GM12878 (cell line): ENCODE data around the gene DIAPH2. TPM values are rescaled to one million over a fixed set of nuclear protein-coding genes. Genes with fewer than 3 reads are reported as not detected.

ENCODE experiments used
- ATAC-seq: fragments of 200-7000 bp; cut with Tn5 transposase; 3 replicates; pipeline ENCODE4 v1.9.1; 2020; ENCODE audit warnings: mild to moderate bottlenecking, moderate library complexity
- BruUV-seq: library from RNA; stranded (reverse); fragments of 400-500 nt; replicated peaks from 2 replicates; lab custom pipeline; 2021; lab: Mats Ljungman, UMichigan
- CTCF ChIA-PET: fragments of 300-600 bp; sonication (Branson Sonifier 250); formaldehyde crosslinking; extraction: SDS; loops from one replicate; lab custom pipeline; 2021; ENCODE audit warnings: inconsistent platforms; lab: Yijun Ruan, JAX
- POLR2A ChIA-PET: fragments of 350-600 bp; formaldehyde crosslinking; extraction: SDS; loops from one replicate; lab custom pipeline; 2021; ENCODE audit warnings: inconsistent platforms; lab: Charles Lee
- RAD21 ChIA-PET: fragments of 300-600 bp; sonication (Branson Sonifier 250); formaldehyde crosslinking; loops from one replicate; lab custom pipeline; 2023; ENCODE audit warnings: antibody characterized with exemption; ENCODE audit not compliant: unreplicated experiment; lab: Charles Lee
- SMC1A ChIA-PET: fragments of 300-600 bp; sonication (Branson Sonifier 250); formaldehyde crosslinking; loops from one replicate; lab custom pipeline; 2023; ENCODE audit not compliant: unreplicated experiment, uncharacterized antibody; lab: Charles Lee
- DNase-seq: peaks from one replicate; pipeline ENCODE4 v3.0.0-alpha.2; 2011; ENCODE audit warnings: low read depth, low spot score
- FAIRE-seq: peaks from 3 replicates; lab custom pipeline; 2011; peaks lifted over from hg19 to GRCh38; lab: Jason Lieb, UNC
- H2AFZ ChIP-seq: 2 replicates; pipeline ENCODE4 v1.6.0; 2011; ENCODE audit warnings: low read depth, low read length, control low read depth; ENCODE audit not compliant: control insufficient read depth
- H3K27ac ChIP-seq: 2 replicates; pipeline ENCODE4 v1.5.1; 2011; ENCODE audit warnings: control low read depth; ENCODE audit not compliant: control insufficient read depth, insufficient read depth
- H3K27me3 ChIP-seq, 2 experiments: replicated peaks in 1 of 2; 2 replicates each; pipeline versions ENCODE4 v1.6.0 to v1.6.1; 2011; ENCODE audit warnings: low read length in 1 of 2; ENCODE audit not compliant: control insufficient read depth in 2 of 2, insufficient read depth in 2 of 2
- H3K36me3 ChIP-seq, 2 experiments: 2 replicates each; pipeline ENCODE4 v1.5.1; 2011; ENCODE audit warnings: low read length in 1 of 2; ENCODE audit not compliant: control insufficient read depth in 2 of 2, insufficient read depth in 2 of 2
- H3K4me1 ChIP-seq: 2 replicates; pipeline ENCODE4 v1.6.1; 2011; ENCODE audit warnings: mild to moderate bottlenecking, low read length, moderate library complexity, mixed read lengths; ENCODE audit not compliant: control insufficient read depth, insufficient read depth
- H3K4me2 ChIP-seq: 2 replicates; pipeline ENCODE4 v1.6.0; 2011; ENCODE audit warnings: control low read depth; ENCODE audit not compliant: control insufficient read depth, insufficient read depth
- H3K4me3 ChIP-seq: fragments of 200-600 bp; sonication (generic); 2 replicates; pipeline ENCODE4 v1.5.1; 2016
- H3K79me2 ChIP-seq: 2 replicates; pipeline ENCODE4 v1.6.0; 2011; ENCODE audit warnings: low read length; ENCODE audit not compliant: control insufficient read depth, insufficient read depth
- H3K9ac ChIP-seq: 2 replicates; pipeline ENCODE4 v1.8.0; 2011; ENCODE audit warnings: low read length, control low read depth, mixed read lengths; ENCODE audit not compliant: control insufficient read depth, insufficient read depth
- H3K9me3 ChIP-seq: replicated peaks from 3 replicates; pipeline ENCODE4 v1.5.1; 2011; ENCODE audit warnings: mild to moderate bottlenecking, low read length; ENCODE audit not compliant: control insufficient read depth, insufficient read depth
- H4K20me1 ChIP-seq: 2 replicates; pipeline ENCODE4 v1.6.0; 2011; ENCODE audit not compliant: control insufficient read depth, insufficient read depth
- ATF7 ChIP-seq: fragments of 450-650 bp; IDR thresholded peaks from 2 replicates; pipeline ENCODE4 v1.6.1; 2016; ENCODE audit warnings: low read depth, mild to moderate bottlenecking
- EGR1 ChIP-seq, 2 experiments: IDR thresholded peaks; 1 replicate in 1 of 2; 2 replicates in 1 of 2; pipeline ENCODE4 v1.6.1; 2011 to 2012; ENCODE audit warnings: low read depth in 2 of 2, low read length in 2 of 2, borderline replicate concordance in 1 of 2, mild to moderate bottlenecking in 1 of 2, moderate library complexity in 1 of 2
- FOXM1 ChIP-seq: IDR thresholded peaks from 2 replicates; pipeline ENCODE4 v1.6.1; 2012; ENCODE audit warnings: low read depth, mild to moderate bottlenecking, inconsistent platforms, low read length, moderate library complexity
- IKZF2 ChIP-seq, 2 experiments: fragments of 450-650 bp; IDR thresholded peaks; 2 replicates each; pipeline ENCODE4 v1.6.1; 2017; ENCODE audit warnings: mild to moderate bottlenecking in 2 of 2, moderate library complexity in 2 of 2
- NBN ChIP-seq: fragments of 450-650 bp; IDR thresholded peaks from 2 replicates; pipeline ENCODE4 v1.6.1; 2016
- NRF1 ChIP-seq: conservative IDR thresholded peaks from 2 replicates; pipeline ENCODE4 v1.6.1; 2011; ENCODE audit warnings: mild to moderate bottlenecking, low read depth, low read length, improper control_type of control experiment
- ZNF24 ChIP-seq: fragments of 450-650 bp; IDR thresholded peaks from 2 replicates; pipeline ENCODE4 v1.6.1; 2017; ENCODE audit warnings: antibody characterized with exemption, mild to moderate bottlenecking
- ZNF384 ChIP-seq: IDR thresholded peaks from 2 replicates; pipeline ENCODE4 v1.6.1; 2012; ENCODE audit warnings: low read depth, mild to moderate bottlenecking, low read length, improper control_type of control experiment, borderline replicate concordance
- WGBS: methylation state at CpG from one replicate; pipeline ENCODE4 v1.1.6; 2016; ENCODE audit warnings: low lambda C conversion rate; ENCODE audit not compliant: insufficient replicate concordance, insufficient coverage; ENCODE audit errors: missing lambda C conversion rate; 5-methylcytosine and 5-hydroxymethylcytosine counted together
- in situ Hi-C: fragments of 300-500 bp; cut with MboI; formaldehyde crosslinking; loops from 9 replicates; pipeline ENCODE4 v1.14.3; 2018; ENCODE audit warnings: mixed read lengths
- intact Hi-C: fragments of 100-400 bp; cut with micrococcal nuclease; formaldehyde crosslinking; loops from one replicate; pipeline ENCODE4 v1.14.2; 2022; ENCODE audit not compliant: unreplicated experiment
- polyA plus RNA-seq, 11 experiments: library from polyadenylated mRNA; depleted of rRNA in 4 of 11; unstranded in 6 of 11; stranded (reverse) in 5 of 11; fragments of >200 nt; fragmentation: Nextera tagmentation in 4 of 11; fragmentation: Illumina TruSeq in 1 of 11; extraction: Ambion mirVana in 4 of 11; extraction: Trizol in 1 of 11; gene quantifications; 1 replicate in 1 of 11; 2 replicates in 10 of 11; pipeline versions ENCODE4 v1.2.1 to v1.2.3, GENCODE V29; 2011 to 2016; ENCODE audit warnings: inconsistent platforms in 2 of 11, missing spikeins in 2 of 11, low read depth in 1 of 11
- total RNA-seq, 4 experiments: library from RNA; depleted of rRNA in 3 of 4; stranded (reverse); fragments of >200 nt in 3 of 4; fragmentation: Illumina TruSeq in 1 of 4; extraction: Trizol in 1 of 4; gene quantifications; 2 replicates each; pipeline versions ENCODE4 v1.2.1 to v1.2.3, GENCODE V29; 2013 to 2021
- TF ChIP-seq, protein P1 (sequence below): fragments of 450-650 bp; IDR thresholded peaks from 2 replicates; pipeline ENCODE4 v1.6.1; 2016; ENCODE audit warnings: mild to moderate bottlenecking
- TF ChIP-seq, protein P2 (sequence below): fragments of 450-650 bp; formaldehyde crosslinking; IDR thresholded peaks from 2 replicates; pipeline ENCODE4 v1.4.0; 2022; ENCODE audit warnings: mild to moderate bottlenecking, moderate library complexity
- TF ChIP-seq, protein P3 (sequence below): fragments of 450-650 bp; IDR thresholded peaks from 2 replicates; pipeline ENCODE4 v1.6.1; 2018; ENCODE audit warnings: mild to moderate bottlenecking, low read depth, moderate library complexity; ENCODE audit not compliant: partially characterized antibody
- TF ChIP-seq, protein P4 (sequence below): fragments of 450-650 bp; IDR thresholded peaks from 2 replicates; pipeline ENCODE4 v1.6.1; 2017; ENCODE audit warnings: mild to moderate bottlenecking, low read depth, inconsistent platforms; ENCODE audit not compliant: poor library complexity, severe bottlenecking

The DIAPH2 gene
- total and polyA plus RNA-seq, 10 of the 15 experiments (the other 5 are each of a cell fraction or from before 2014, with no cell fraction given), result 2.2 to 16.6 (median 8.8) TPM

DNA sequence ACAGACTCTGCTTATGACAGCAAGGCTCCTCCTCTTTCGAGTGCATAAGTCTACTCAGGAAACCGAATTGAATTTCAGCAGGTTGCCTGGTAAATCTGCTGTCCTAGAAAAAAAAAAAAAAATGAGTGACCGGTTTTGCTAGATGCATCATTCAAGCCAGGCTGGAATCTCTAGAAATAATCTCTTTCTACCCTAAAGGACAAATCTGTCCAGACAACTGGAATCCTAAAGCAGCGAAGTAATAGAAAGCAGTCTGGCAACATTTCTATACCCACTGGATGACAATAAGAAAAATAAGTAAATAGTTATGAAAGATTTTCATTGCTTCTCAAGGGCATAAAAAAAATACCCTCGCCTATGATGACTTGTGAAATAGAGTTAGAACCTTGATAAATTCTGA is 902.5 kb downstream of the DIAPH2 start:
- no peak for FAIRE-seq
- ChIA-PET SMC1A (no interaction called here), RAD21 (no interaction called here)
- TF ChIP-seq, protein P1, sequence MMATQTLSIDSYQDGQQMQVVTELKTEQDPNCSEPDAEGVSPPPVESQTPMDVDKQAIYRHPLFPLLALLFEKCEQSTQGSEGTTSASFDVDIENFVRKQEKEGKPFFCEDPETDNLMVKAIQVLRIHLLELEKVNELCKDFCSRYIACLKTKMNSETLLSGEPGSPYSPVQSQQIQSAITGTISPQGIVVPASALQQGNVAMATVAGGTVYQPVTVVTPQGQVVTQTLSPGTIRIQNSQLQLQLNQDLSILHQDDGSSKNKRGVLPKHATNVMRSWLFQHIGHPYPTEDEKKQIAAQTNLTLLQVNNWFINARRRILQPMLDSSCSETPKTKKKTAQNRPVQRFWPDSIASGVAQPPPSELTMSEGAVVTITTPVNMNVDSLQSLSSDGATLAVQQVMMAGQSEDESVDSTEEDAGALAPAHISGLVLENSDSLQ, result no peak
- TF ChIP-seq ZNF384 (no peak), EGR1 (IDR thresholded peaks at IDR 0.05; ENCODE audit: borderline replicate concordance in 1 of 2, low read depth in 2 of 2, low read length in 2 of 2) (no peak), NRF1 (no peak), ZNF24 (no peak), NBN (no peak), IKZF2 (IDR thresholded peaks at IDR 0.05) (no peak), FOXM1 (no peak), ATF7 (no peak)
- TF ChIP-seq, protein P2, sequence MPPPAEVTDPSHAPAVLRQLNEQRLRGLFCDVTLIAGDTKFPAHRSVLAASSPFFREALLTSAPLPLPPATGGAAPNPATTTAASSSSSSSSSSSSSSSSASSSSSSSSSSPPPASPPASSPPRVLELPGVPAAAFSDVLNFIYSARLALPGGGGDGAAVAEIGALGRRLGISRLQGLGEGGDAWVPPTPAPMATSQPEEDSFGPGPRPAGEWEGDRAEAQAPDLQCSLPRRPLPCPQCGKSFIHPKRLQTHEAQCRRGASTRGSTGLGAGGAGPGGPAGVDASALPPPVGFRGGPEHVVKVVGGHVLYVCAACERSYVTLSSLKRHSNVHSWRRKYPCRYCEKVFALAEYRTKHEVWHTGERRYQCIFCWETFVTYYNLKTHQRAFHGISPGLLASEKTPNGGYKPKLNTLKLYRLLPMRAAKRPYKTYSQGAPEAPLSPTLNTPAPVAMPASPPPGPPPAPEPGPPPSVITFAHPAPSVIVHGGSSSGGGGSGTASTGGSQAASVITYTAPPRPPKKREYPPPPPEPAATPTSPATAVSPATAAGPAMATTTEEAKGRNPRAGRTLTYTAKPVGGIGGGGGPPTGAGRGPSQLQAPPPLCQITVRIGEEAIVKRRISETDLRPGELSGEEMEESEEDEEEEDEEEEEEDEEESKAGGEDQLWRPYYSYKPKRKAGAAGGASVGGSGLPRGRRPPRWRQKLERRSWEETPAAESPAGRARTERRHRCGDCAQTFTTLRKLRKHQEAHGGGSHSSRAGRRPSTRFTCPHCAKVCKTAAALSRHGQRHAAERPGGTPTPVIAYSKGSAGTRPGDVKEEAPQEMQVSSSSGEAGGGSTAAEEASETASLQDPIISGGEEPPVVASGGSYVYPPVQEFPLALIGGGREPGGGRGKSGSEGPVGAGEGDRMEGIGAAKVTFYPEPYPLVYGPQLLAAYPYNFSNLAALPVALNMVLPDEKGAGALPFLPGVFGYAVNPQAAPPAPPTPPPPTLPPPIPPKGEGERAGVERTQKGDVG, result no peak
- TF ChIP-seq, protein P3, sequence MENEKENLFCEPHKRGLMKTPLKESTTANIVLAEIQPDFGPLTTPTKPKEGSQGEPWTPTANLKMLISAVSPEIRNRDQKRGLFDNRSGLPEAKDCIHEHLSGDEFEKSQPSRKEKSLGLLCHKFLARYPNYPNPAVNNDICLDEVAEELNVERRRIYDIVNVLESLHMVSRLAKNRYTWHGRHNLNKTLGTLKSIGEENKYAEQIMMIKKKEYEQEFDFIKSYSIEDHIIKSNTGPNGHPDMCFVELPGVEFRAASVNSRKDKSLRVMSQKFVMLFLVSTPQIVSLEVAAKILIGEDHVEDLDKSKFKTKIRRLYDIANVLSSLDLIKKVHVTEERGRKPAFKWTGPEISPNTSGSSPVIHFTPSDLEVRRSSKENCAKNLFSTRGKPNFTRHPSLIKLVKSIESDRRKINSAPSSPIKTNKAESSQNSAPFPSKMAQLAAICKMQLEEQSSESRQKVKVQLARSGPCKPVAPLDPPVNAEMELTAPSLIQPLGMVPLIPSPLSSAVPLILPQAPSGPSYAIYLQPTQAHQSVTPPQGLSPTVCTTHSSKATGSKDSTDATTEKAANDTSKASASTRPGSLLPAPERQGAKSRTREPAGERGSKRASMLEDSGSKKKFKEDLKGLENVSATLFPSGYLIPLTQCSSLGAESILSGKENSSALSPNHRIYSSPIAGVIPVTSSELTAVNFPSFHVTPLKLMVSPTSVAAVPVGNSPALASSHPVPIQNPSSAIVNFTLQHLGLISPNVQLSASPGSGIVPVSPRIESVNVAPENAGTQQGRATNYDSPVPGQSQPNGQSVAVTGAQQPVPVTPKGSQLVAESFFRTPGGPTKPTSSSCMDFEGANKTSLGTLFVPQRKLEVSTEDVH, result no peak
- TF ChIP-seq, protein P4, sequence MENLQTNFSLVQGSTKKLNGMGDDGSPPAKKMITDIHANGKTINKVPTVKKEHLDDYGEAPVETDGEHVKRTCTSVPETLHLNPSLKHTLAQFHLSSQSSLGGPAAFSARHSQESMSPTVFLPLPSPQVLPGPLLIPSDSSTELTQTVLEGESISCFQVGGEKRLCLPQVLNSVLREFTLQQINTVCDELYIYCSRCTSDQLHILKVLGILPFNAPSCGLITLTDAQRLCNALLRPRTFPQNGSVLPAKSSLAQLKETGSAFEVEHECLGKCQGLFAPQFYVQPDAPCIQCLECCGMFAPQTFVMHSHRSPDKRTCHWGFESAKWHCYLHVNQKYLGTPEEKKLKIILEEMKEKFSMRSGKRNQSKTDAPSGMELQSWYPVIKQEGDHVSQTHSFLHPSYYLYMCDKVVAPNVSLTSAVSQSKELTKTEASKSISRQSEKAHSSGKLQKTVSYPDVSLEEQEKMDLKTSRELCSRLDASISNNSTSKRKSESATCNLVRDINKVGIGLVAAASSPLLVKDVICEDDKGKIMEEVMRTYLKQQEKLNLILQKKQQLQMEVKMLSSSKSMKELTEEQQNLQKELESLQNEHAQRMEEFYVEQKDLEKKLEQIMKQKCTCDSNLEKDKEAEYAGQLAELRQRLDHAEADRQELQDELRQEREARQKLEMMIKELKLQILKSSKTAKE, result no peak

More for the DNA sequence above, 902.5 kb downstream of the DIAPH2 start:
- ATAC-seq (no peak), DNase-seq (no peak)
- ChIA-PET POLR2A (no interaction called here), CTCF (no interaction called here)
- no peak overlapping the region for H3K27ac ChIP-seq
- in situ Hi-C loops (no loop called here), intact Hi-C loops (no loop called here)
- no peaks in the 10 kb centered on the region for H3K36me3 ChIP-seq
- H3K79me2 ChIP-seq, result no peaks in the 10 kb centered on the region
- no peak overlapping the region for H3K9ac ChIP-seq
- no peak overlapping the region for H3K4me3 ChIP-seq
- WGBS, result 45% methylated on average over 5 of the region's 5 CpGs
- H3K27me3 ChIP-seq, result no peaks in the 10 kb centered on the region
- H3K4me2 ChIP-seq, result no peak overlapping the region
- no peaks in the 10 kb centered on the region for H3K9me3 ChIP-seq
- BruUV-seq, result no TSS peak
- no peaks in the 10 kb centered on the region for H3K4me1 ChIP-seq
- H2AFZ ChIP-seq, result no peak overlapping the region
- H4K20me1 ChIP-seq, result no peaks in the 10 kb centered on the region
